NT2/D1 (cell line): ENCODE measurements around the gene TBC1D16.

Experiments
- DNase-seq: peaks from one replicate; pipeline ENCODE4 v3.0.0-alpha.2; 2011; ENCODE audit warnings: low read depth, low spot score
- H3K27me3 ChIP-seq: 2 replicates; pipeline ENCODE4 v1.6.0; 2011; ENCODE audit warnings: mild to moderate bottlenecking; ENCODE audit not compliant: insufficient read length, insufficient read depth
- H3K36me3 ChIP-seq: 2 replicates; pipeline ENCODE4 v1.6.1; 2011; ENCODE audit warnings: mild to moderate bottlenecking, low read length, mixed read lengths; ENCODE audit not compliant: insufficient read depth, insufficient read length
- H3K4me1 ChIP-seq: 2 replicates; pipeline ENCODE4 v1.5.1; 2011; ENCODE audit not compliant: insufficient read depth, insufficient read length
- H3K4me3 ChIP-seq: 2 replicates; pipeline ENCODE4 v1.5.1; 2011; ENCODE audit warnings: low read depth; ENCODE audit not compliant: insufficient read length
- H3K9ac ChIP-seq: 2 replicates; pipeline ENCODE4 v1.6.0; 2011; ENCODE audit warnings: low read depth; ENCODE audit not compliant: insufficient read length
- H3K9me3 ChIP-seq: 2 replicates; pipeline ENCODE4 v1.5.1; 2011; ENCODE audit warnings: mild to moderate bottlenecking, low read length; ENCODE audit not compliant: insufficient read depth
- SUZ12 ChIP-seq: IDR thresholded peaks from 2 replicates; pipeline ENCODE4 v1.6.1; 2011; ENCODE audit not compliant: insufficient read length, insufficient read depth; ENCODE audit errors: extremely low read depth
- YY1 ChIP-seq: IDR thresholded peaks from 2 replicates; pipeline ENCODE4 v1.6.1; 2011; ENCODE audit not compliant: insufficient read length, insufficient read depth
- ZNF274 ChIP-seq: IDR thresholded peaks from 2 replicates; pipeline ENCODE4 v1.6.1; 2011; ENCODE audit warnings: mild to moderate bottlenecking, low read depth, low read length

The TBC1D16 gene

DNA sequence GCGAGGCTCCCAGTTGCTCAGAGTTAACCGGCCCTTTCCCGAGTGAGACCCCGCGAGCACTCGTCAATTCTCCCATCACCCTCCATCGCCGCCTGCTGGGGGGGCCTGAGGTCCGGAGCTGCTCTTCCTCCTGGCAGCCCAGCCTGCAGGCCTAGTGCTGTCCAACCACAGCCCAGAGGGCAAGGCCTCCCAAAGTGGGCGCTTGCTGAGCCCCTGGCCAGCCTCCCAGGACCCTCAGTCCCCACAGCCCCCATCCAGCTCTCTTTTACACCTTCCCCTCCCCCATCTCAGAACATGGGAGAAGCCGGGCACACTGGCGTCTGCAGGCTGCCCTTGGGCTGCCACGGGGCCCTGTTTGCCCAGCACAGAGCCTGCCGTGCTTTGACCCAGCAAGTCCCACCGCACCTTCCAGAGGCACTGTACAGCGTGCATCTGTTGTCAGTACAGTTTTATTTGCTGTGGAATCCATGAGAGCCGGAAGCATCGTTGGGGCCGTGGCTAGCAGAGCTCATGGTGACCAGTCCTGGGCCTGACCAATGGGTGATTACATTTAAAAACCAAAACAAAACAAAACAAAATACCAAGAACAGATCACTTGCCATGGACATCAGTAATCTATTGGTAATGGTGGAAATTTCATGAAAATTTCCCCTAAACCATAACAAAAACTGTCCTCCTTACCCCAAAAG, 100.3 kb downstream of the TBC1D16 start:
- no peak for DNase-seq
- Histone ChIP-seq H3K27me3 (no peaks in the 10 kb centered on the region), H3K9ac (no peak overlapping the region), H3K4me1 (peaks cover 32% of the 10 kb centered on the region), H3K9me3 (no peaks in the 10 kb centered on the region), H3K36me3 (peaks cover 23% of the 10 kb centered on the region), H3K4me3 (no peak overlapping the region)
- no peak for TF ChIP-seq SUZ12
- no peak for TF ChIP-seq ZNF274
- TF ChIP-seq YY1 = no peak

- Histone ChIP-seq H3K9ac (no peak overlapping the region), H3K36me3 (peaks cover 16% of the 10 kb centered on the region), H3K4me3 (no peak overlapping the region), H3K27me3 (peaks cover 3% of the 10 kb centered on the region), H3K4me1 (peaks cover 33% of the 10 kb centered on the region), H3K9me3 (no peaks in the 10 kb centered on the region)
- no peak for TF ChIP-seq YY1
- TF ChIP-seq ZNF274 = no peak
- TF ChIP-seq SUZ12 = no peak
- DNase-seq = no peak
Measured at GRCh38 chr17:79934653-79934970, 101.1 kb downstream of the TBC1D16 start.

DNA sequence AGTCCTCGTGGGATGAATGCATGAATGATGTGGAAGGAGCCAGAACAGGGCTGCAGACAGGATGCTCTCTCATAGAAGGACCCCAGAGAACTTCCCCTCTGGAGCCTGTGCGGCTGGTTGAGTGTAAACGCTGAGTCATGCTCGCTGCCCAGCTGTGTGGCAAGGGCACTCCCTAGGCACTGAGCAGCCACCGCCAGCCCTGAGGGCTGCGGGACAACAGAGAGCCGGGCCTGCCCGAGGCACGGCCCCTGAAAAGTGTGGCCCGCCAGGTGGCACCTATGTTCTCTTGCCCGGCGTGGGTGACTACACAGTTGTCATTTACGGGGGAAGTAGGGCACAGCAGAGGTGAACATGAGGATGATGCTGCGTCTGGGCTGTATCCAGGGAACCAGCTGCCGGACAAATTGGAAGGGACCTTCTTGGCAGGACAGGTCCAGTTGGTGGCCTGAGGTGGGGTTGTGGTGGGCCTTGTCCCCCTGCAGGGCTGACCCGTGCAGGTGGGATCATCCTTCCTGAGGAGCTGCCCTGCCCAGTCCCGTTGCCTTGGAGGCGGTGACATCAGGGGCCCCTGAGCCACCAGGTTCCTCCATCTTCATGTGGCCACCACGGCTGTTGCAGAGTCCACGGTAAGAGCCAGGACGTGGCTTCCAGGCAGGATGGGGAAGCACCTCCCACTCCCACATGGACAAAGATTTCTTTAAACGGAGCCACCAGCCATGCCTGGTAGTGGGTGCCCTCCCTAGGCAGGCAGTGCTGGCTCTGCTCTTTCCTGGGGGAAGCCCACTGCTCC, 101.6 kb downstream of the TBC1D16 start:
- TF ChIP-seq YY1 (no peak), ZNF274 (no peak), SUZ12 (no peak)
- Histone ChIP-seq H3K9ac (no peak overlapping the region), H3K36me3 (peaks cover 10% of the 10 kb centered on the region), H3K4me1 (peaks cover 37% of the 10 kb centered on the region), H3K4me3 (no peak overlapping the region), H3K27me3 (peaks cover 8% of the 10 kb centered on the region), H3K9me3 (no peaks in the 10 kb centered on the region)
- DNase-seq = no peak

DNA sequence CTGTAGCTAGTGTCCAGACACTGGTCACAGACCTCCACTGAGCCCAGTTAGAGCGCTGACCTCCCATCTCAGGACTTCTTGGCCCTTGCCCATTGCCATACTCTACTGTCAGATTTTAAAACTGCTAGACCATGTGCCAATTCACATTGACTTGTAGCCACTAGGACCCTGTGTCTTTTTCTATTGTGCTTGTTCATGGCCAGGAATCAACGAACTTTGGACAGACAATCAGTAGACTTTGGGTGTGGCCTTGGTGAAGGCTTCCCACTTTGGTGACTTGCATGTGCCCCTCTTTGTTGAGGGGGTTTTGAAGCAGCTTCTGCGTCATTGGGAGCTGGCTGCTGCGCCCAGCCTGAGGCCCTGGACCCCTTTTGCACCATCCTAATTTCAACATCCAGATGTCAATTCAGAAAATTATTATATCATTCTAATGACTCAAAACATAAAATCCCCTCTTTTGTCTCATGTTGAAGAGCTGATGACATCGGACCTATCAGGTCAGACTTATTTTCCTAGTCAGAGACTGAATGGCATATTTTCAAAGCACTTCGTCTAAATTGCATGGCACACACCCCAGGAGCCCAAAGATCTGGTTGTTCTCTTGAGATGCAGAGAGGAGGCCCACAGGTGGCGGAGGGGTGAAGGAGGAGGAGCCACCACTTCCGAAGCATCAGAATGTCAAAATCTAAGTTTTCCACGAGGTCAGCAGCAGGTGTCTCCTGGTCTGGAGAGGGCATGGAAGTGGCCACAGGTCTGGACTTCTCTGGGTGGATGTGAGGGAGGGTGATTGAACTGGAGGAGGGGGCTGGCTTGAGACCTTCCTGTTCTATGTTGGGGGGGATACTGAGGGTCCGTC, 103.0 kb downstream of the TBC1D16 start:
- no peak for DNase-seq
- no peak overlapping the region for H3K4me3 ChIP-seq
- no peaks in the 10 kb centered on the region for H3K9me3 ChIP-seq
- no peaks in the 10 kb centered on the region for H3K36me3 ChIP-seq
- H3K27me3 ChIP-seq = peaks cover 11% of the 10 kb centered on the region
- TF ChIP-seq SUZ12 (no peak), ZNF274 (no peak), YY1 (no peak)
- no peak overlapping the region for H3K9ac ChIP-seq
- peaks cover 34% of the 10 kb centered on the region for H3K4me1 ChIP-seq

DNA sequence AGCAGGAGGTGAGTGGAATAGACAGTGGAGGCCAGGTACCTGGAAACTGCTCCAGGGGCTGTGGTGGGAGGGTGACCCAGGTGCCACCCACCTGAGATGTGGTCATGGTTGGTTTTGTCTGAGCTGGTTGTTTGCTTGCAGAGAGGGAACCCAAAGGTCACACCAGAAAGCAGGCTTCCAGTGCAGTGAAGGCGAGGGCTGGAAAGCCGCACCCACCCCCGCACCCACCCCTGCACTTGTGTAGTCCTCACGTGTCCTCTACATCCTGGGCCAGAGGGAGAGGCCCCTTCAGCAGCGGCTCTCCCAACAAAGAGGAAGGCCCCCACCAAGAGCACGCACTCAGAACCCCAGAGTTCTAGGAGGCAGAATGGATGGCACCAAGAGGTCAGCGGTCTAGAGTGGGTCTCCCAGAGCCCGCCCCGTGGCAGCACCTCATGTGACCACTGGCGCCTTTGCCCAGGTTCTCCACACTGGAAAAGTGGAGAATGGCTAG, 103.8 kb downstream of the TBC1D16 start:
- peaks cover 27% of the 10 kb centered on the region for H3K4me1 ChIP-seq
- DNase-seq = no peak

GRCh38 chr17:79930877-79931816, 104.5 kb downstream of the TBC1D16 start:
- no peaks in the 10 kb centered on the region for H3K9me3 ChIP-seq
- peaks cover 11% of the 10 kb centered on the region for H3K27me3 ChIP-seq
- H3K4me1 ChIP-seq = peaks cover 27% of the 10 kb centered on the region
- H3K36me3 ChIP-seq = no peaks in the 10 kb centered on the region
- H3K4me3 ChIP-seq = peak overlapping the region; percentile 41
- no peak for TF ChIP-seq YY1
- TF ChIP-seq ZNF274 = no peak
- TF ChIP-seq SUZ12 = no peak
- no peak for DNase-seq
- H3K9ac ChIP-seq = peak overlapping the region; percentile 64

More for the DNA sequence above, 103.8 kb downstream of the TBC1D16 start:
- no peaks in the 10 kb centered on the region for H3K36me3 ChIP-seq
- H3K9ac ChIP-seq = no peak overlapping the region
- no peak overlapping the region for H3K4me3 ChIP-seq
- no peaks in the 10 kb centered on the region for H3K9me3 ChIP-seq
- peaks cover 11% of the 10 kb centered on the region for H3K27me3 ChIP-seq
- no peak for TF ChIP-seq ZNF274
- no peak for TF ChIP-seq SUZ12
- TF ChIP-seq YY1 = no peak
